Fibroblast of villous mesenchyme (primary cell): ENCODE measurements around the gene STAT5B. TPM values are rescaled to one million over a fixed set of nuclear protein-coding genes. Genes with fewer than 3 reads are reported as not detected.

Experiments
- DNase-seq: peaks from one replicate; pipeline ENCODE4 v3.0.0-alpha.2; 2010; ENCODE audit warnings: low read depth
- H3K4me3 ChIP-seq: 2 replicates; pipeline ENCODE4 v1.5.1; 2011; ENCODE audit warnings: low read depth, mild to moderate bottlenecking, low read length
- total RNA-seq: library from RNA; depleted of rRNA; stranded (reverse); fragments of >200 nt; gene quantifications from 2 replicates; pipeline ENCODE4 v1.2.3, GENCODE V29; 2012
- TF ChIP-seq, protein P1 (sequence below): IDR thresholded peaks from 2 replicates; pipeline ENCODE4 v1.5.1; 2012; ENCODE audit warnings: low read depth, mild to moderate bottlenecking, low read length; ENCODE audit not compliant: insufficient read depth

Gene STAT5B
- total RNA-seq, 1 donor: 38.4 TPM

DNA sequence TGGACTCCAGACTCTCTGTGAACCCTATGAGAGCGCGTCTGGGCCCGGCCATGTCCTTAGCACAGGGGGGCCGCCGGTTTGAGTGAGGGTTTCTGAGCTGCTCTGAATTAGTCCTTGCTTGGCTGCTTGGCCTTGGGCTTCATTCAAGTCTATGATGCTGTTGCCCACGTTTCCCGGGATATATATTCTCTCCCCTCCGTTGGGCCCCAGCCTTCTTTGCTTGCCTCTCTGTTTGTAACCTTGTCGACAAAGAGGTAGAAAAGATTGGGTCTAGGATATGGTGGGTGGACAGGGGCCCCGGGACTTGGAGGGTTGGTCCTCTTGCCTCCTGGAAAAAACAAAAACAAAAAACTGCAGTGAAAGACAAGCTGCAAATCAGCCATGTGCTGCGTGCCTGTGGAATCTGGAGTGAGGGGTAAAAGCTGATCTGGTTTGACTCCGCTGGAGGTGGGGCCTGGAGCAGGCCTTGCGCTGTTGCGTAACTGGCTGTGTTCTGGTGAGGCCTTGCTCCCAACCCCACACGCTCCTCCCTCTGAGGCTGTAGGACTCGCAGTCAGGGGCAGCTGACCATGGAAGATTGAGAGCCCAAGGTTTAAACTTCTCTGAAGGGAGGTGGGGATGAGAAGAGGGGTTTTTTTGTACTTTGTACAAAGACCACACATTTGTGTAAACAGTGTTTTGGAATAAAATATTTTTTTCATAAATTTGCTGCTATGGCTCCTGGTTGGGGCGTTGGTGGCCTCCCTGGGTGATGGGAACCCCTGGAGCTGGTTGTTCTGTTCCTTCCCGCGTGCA lies 35.2 kb upstream of the STAT5B start:
- TF ChIP-seq, protein P1, sequence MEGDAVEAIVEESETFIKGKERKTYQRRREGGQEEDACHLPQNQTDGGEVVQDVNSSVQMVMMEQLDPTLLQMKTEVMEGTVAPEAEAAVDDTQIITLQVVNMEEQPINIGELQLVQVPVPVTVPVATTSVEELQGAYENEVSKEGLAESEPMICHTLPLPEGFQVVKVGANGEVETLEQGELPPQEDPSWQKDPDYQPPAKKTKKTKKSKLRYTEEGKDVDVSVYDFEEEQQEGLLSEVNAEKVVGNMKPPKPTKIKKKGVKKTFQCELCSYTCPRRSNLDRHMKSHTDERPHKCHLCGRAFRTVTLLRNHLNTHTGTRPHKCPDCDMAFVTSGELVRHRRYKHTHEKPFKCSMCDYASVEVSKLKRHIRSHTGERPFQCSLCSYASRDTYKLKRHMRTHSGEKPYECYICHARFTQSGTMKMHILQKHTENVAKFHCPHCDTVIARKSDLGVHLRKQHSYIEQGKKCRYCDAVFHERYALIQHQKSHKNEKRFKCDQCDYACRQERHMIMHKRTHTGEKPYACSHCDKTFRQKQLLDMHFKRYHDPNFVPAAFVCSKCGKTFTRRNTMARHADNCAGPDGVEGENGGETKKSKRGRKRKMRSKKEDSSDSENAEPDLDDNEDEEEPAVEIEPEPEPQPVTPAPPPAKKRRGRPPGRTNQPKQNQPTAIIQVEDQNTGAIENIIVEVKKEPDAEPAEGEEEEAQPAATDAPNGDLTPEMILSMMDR: no peak
- H3K4me3 ChIP-seq: no peak overlapping the region
- peak; percentile 97 for DNase-seq

DNA sequence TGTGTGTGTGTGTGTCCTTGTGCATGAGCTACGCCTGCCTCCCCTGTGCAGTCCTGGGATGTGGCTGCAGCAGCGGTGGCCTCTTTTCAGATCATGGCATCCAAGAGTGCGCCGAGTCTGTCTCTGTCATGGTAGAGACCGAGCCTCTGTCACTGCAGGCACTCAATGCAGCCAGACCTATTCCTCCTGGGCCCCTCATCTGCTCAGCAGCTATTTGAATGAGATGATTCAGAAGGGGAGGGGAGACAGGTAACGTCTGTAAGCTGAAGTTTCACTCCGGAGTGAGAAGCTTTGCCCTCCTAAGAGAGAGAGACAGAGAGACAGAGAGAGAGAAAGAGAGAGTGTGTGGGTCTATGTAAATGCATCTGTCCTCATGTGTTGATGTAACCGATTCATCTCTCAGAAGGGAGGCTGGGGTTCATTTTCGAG lies 34.6 kb upstream of the STAT5B start:
- H3K4me3 ChIP-seq: no peak overlapping the region
- no peak for DNase-seq
- TF ChIP-seq, protein P1: no peak

DNA sequence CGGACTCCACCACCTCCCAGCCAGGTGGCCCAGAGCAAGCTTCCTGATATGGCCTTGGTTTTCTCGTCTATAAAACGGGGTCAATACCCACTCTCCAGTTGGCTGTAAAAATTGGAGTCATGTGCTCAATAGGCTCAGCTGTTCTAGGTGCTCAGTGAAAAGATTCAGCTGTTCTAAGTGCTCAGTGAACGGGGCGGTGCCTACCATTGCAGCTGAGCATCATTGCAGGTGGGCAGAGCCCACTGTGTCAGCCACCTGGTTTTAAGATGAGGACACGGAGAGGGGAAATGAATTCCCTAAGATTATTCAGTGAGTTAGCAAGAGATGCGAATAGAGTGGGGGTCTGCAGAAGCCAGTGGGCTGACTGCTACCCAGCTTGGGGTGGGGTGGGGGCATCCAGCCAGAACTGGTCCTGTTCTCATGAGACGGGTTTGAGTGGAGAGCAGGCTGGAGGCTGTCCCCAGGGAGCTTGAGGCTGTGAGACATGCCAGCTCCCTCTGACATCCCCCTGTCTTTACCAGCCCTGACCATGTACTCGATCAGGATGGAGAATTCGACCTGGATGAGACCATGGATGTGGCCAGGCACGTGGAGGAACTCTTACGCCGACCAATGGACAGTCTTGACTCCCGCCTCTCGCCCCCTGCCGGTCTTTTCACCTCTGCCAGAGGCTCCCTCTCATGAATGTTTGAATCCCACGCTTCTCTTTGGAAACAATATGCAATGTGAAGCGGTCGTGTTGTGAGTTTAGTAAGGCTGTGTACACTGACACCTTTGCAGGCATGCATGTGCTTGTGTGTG lies 34.0 kb upstream of the STAT5B start:
- TF ChIP-seq, protein P1: peak; percentile 15
- H3K4me3 ChIP-seq: no peak overlapping the region
- no peak for DNase-seq

DNA sequence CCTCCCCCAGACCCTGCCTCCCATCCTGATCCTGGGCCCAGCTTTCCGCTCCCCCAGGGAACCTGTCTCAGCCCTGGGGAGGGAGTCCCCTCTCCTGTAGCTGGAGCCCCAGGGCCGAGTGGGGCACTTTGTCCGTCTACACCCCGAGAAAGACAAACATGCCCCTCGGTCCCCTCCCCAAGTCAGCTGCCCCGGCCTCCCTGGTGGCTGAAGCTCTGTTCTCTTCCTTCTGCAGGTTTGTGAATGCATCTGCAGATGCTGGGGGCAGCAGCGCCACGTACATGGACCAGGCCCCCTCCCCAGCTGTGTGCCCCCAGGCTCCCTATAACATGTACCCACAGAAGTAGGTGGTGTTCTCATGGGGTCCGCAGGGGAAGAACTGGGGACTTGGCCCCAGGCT lies 33.0 kb upstream of the STAT5B start:
- no peak overlapping the region for H3K4me3 ChIP-seq
- no peak for DNase-seq
- TF ChIP-seq, protein P1: no peak

DNA sequence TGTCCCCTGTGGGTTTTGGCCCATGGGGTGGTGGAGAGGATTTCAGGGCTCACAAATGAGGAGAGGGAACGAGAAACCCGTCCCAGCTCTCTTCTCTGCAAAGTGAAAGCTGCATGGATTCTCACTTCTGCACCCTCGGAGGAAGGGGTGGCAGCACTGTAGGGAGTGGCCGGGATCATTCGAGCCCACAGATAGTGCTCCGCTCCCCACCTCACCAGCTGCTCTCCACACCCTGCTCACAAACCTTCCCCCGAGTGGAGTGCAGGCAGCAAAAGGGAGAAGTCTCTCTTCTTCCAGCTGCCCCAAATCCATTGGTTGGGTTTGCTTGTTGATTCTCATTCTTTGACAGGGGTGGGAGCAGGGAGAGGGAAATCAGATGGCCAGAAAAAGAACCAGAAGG lies 32.3 kb upstream of the STAT5B start:
- TF ChIP-seq, protein P1: no peak
- DNase-seq: no peak
- peak overlapping the region; percentile 12 for H3K4me3 ChIP-seq

DNA sequence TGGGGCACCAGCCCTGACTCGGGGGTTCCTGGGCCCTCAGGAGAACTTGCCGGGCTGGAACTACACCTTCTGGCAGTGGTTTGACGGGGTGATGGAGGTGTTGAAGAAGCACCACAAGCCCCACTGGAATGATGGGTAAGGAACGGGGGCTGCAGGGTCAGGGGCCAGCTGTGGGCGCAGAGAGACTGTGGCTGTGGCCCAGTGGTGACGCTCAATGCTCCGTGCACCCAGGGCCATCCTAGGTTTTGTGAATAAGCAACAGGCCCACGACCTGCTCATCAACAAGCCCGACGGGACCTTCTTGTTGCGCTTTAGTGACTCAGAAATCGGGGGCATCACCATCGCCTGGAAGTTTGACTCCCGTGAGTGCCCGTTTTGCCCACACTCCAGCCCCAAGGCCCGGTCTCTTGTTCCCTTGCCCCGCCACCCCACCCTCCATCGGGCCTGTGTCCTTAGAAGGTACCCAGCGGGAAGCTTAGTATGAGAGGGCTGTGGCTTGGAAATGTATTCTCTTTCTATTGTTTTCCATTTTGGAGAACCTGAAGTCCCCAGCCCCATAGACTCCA lies 31.3 kb upstream of the STAT5B start:
- DNase-seq: no peak
- TF ChIP-seq, protein P1: no peak
- H3K4me3 ChIP-seq: no peak overlapping the region
